ENCODE data around the gene FYCO1.

The FYCO1 gene

GRCh38 chr3:45969116-45969515, 26.5 kb downstream of the FYCO1 start:
- no peak for TF ChIP-seq CTCF (IDR thresholded peaks at IDR 0.05; ENCODE audit: low read depth, low read length)
- DNase-seq (ENCODE audit: low read depth, low spot score): no peak
- H3K4me3 ChIP-seq (ENCODE audit: low read depth, low read length): no peak overlapping the region
- in situ Hi-C loops (cut with HindIII; ENCODE audit: low sequenced_read_pairs): no loop called here

DNA sequence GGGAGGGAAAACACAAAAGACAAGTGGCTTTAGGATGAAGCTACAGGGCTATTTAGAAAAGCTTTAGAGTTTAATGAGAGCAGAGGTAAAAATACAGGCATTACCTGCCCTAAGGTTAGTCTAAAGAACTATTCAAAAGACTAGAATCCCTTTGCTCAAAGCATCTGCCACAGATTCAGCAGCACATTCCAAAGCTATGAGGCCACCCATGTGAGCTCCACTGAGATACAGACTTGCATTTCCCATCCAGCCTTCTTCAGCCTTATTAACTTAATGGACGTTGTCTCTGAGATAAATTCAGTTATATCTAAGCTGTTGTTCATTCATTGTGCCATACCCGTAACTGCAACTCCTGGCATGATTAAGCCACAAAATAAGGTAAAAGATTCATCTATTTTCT, 26.9 kb downstream of the FYCO1 start:
- no peak for TF ChIP-seq CTCF (IDR thresholded peaks at IDR 0.05; ENCODE audit: low read depth, low read length)
- no peak overlapping the region for H3K4me3 ChIP-seq (ENCODE audit: low read depth, low read length)
- peak; percentile 55 for DNase-seq (ENCODE audit: low read depth, low spot score)
- in situ Hi-C loops (cut with HindIII; ENCODE audit: low sequenced_read_pairs): no loop called here

DNA sequence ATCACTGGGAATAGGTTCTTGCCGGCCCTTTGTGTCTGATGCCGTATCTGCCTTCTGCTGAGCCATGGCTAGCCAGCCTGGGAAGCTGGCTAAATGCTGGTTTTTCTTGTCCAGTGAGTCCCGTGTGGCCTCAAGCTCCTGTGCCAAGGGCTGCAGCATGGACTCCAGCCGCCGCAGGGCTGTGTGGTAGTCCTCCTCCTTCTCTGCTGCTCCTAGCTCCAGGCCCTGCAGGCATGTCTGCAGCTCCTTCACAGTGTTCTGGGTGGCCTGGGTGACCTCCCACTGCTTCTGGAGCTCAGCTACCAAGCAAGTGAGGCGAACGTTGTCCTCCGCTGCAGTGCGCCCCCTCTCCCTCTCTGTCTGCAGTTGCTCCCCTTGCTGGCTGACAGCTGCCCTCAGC, 27.5 kb downstream of the FYCO1 start:
- no peak overlapping the region for H3K4me3 ChIP-seq (ENCODE audit: low read depth, low read length)
- in situ Hi-C loops (cut with HindIII; ENCODE audit: low sequenced_read_pairs): no loop called here
- TF ChIP-seq CTCF (IDR thresholded peaks at IDR 0.05; ENCODE audit: low read depth, low read length): no peak

DNA sequence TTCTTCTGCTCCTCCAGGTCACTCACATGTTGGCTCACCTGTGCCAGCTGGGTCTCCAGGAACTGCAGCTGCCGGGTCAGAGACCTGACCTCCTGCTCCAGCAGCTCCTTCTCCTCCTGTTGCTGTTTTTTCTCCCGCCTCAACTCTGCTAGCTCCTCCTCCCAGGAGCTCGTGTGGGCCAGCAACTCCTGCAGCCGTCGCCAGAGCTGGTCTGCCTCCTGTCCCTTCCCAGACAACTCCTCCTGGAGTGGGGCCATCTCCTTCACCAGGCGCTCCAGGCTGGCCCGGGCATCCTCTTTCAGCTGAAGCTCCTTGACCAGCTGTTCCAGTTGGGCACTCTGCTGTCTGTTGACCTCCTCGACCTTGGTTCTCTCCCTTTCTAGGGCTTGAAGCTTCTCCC, 27.9 kb downstream of the FYCO1 start:
- in situ Hi-C loops (cut with HindIII; ENCODE audit: low sequenced_read_pairs): no loop called here
- TF ChIP-seq CTCF (IDR thresholded peaks at IDR 0.05; ENCODE audit: low read depth, low read length): no peak
- no peak for DNase-seq (ENCODE audit: low read depth, low spot score)
- H3K4me3 ChIP-seq (ENCODE audit: low read depth, low read length): no peak overlapping the region

More for the DNA sequence above, 27.5 kb downstream of the FYCO1 start:
- DNase-seq (ENCODE audit: low read depth, low spot score): no peak

DNA sequence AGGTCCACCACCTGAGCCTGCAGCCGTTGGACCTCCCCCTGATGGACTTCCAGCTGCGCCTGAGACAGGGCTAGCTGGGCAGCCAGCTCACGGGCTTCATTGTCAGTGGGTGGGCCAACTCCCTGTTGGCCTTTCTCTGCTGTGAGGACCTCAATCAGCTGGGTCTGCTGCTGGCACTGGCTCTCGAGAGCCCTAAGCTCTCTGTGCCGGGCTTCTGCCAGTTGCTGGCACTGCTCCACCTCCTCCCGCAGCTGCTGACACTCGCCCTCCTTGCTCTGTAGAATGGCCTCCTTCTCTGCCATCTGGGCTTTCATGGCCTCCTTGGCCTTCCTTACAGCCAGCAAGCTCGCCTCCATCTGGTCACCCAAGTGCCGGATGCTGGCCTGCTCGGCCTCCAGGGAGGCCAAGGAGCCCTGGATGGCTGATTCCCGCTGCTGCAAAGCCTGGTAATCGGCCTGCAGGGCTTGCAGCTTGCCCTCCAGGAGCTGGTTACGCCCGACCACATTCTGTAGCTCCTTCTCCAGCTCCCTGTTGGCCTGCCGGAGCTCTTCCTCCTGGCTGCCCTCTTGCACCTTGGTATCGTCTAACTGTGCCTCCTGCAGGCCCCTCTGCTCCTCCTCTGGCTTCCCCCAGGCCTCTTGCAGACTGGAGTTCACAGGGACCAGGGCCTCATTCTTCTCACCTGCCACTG, 28.5 kb downstream of the FYCO1 start:
- no peak overlapping the region for H3K4me3 ChIP-seq (ENCODE audit: low read depth, low read length)
- no peak for DNase-seq (ENCODE audit: low read depth, low spot score)
- TF ChIP-seq CTCF (IDR thresholded peaks at IDR 0.05; ENCODE audit: low read depth, low read length): no peak
- in situ Hi-C loops (cut with HindIII; ENCODE audit: low sequenced_read_pairs): no loop called here

GRCh38 chr3:45966371-45966791, 29.2 kb downstream of the FYCO1 start:
- in situ Hi-C loops (cut with HindIII; ENCODE audit: low sequenced_read_pairs): no loop called here
- no peak overlapping the region for H3K4me3 ChIP-seq (ENCODE audit: low read depth, low read length)
- TF ChIP-seq CTCF (IDR thresholded peaks at IDR 0.05; ENCODE audit: low read depth, low read length): no peak
- DNase-seq (ENCODE audit: low read depth, low spot score): no peak

All from astrocyte of the spinal cord (primary cell).